ENCODE results near the gene WDFY4.

DNA sequence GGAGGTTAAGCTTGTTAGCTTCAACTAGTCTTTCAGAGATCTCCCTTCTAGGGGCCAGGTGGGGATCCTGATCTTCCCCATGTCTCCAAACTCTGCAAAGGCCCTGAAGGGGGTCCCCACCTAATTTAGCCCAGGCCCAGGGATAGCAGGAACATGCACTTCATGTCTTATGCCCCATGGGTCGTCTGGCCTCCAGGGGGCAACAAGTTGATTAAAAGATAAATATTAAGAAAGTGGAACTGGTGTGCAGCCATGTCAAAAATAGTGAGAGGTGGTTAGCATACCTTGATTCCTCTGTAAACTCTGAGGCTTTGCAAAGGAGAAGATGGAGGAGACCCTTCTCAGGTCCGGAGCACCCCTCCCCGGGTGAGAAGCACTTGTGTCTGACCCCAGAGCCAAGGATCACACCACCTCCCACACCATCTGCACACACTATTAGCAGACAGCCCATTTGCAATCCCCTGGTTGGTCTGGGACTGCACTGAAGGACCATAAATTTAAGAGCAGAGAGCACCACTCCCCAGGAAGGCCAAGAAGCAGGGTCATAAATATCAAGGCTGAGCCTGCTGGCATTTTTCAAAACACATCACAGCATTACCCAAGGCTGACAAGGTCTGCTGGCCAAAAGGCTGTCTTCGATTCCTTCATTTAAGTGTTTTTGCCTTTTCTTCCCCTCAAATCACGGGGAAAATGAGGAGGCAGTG, 299.1 kb downstream of the WDFY4 start:
- no peak for TF ChIP-seq EZH2 (IDR thresholded peaks at IDR 0.05; ENCODE audit: low read length, missing control alignments)
- TF ChIP-seq, protein P1, sequence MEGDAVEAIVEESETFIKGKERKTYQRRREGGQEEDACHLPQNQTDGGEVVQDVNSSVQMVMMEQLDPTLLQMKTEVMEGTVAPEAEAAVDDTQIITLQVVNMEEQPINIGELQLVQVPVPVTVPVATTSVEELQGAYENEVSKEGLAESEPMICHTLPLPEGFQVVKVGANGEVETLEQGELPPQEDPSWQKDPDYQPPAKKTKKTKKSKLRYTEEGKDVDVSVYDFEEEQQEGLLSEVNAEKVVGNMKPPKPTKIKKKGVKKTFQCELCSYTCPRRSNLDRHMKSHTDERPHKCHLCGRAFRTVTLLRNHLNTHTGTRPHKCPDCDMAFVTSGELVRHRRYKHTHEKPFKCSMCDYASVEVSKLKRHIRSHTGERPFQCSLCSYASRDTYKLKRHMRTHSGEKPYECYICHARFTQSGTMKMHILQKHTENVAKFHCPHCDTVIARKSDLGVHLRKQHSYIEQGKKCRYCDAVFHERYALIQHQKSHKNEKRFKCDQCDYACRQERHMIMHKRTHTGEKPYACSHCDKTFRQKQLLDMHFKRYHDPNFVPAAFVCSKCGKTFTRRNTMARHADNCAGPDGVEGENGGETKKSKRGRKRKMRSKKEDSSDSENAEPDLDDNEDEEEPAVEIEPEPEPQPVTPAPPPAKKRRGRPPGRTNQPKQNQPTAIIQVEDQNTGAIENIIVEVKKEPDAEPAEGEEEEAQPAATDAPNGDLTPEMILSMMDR (conservative IDR thresholded peaks at IDR 0.05 in 1 of 2, IDR thresholded peaks at IDR 0.05 in 1 of 2; ENCODE audit: low read depth in 1 of 2, low read length in 2 of 2): no peak
